ENCODE results near the gene PHOX2B. TPM values are rescaled to one million over a fixed set of nuclear protein-coding genes. Genes with fewer than 3 reads are reported as not detected.

The PHOX2B gene
- total RNA-seq, 1 experiment from 2014 or later = not detected

- TF ChIP-seq CTCF (IDR thresholded peaks at IDR 0.05; ENCODE audit: unreplicated experiment) = no peak
- no TSS peak for BruUV-seq (replicated peaks)
- Mint-ChIP-seq H3K27ac (ENCODE audit: unreplicated experiment) (no peak overlapping the region), H3K4me3 (ENCODE audit: low read depth, unreplicated experiment) (no peak overlapping the region), H3K36me3 (ENCODE audit: insufficient read depth, unreplicated experiment) (no peaks in the 10 kb centered on the region), H3K27me3 (ENCODE audit: unreplicated experiment) (peaks cover 64% of the 10 kb centered on the region), H3K4me1 (ENCODE audit: low read depth, unreplicated experiment) (no peaks in the 10 kb centered on the region), H3K9me3 (ENCODE audit: low read depth, unreplicated experiment) (no peaks in the 10 kb centered on the region)
- CTCF ChIA-PET = no interaction called here
- no peak for DNase-seq
- intact Hi-C loops (cut with micrococcal nuclease; ENCODE audit: unreplicated experiment) = no loop called here
Measured at GRCh38 chr4:41747230-41748055, 1.1 kb downstream of the PHOX2B start.

GRCh38 chr4:41746440-41747229, 1.9 kb downstream of the PHOX2B start:
- no peak overlapping the region for H3K27ac Mint-ChIP-seq (ENCODE audit: unreplicated experiment)
- CTCF ChIA-PET = no interaction called here
- no TSS peak for BruUV-seq (replicated peaks)
- no peak overlapping the region for H3K4me3 Mint-ChIP-seq (ENCODE audit: low read depth, unreplicated experiment)
- TF ChIP-seq CTCF (IDR thresholded peaks at IDR 0.05; ENCODE audit: unreplicated experiment) = no peak
- H3K4me1 Mint-ChIP-seq (ENCODE audit: low read depth, unreplicated experiment) = no peaks in the 10 kb centered on the region
- H3K9me3 Mint-ChIP-seq (ENCODE audit: low read depth, unreplicated experiment) = no peaks in the 10 kb centered on the region
- H3K27me3 Mint-ChIP-seq (ENCODE audit: unreplicated experiment) = peaks cover 56% of the 10 kb centered on the region
- H3K36me3 Mint-ChIP-seq (ENCODE audit: insufficient read depth, unreplicated experiment) = no peaks in the 10 kb centered on the region
- intact Hi-C loops (cut with micrococcal nuclease; ENCODE audit: unreplicated experiment) = no loop called here
- DNase-seq = no peak

- Mint-ChIP-seq H3K36me3 (ENCODE audit: insufficient read depth, unreplicated experiment) (no peaks in the 10 kb centered on the region), H3K4me3 (ENCODE audit: low read depth, unreplicated experiment) (no peak overlapping the region), H3K27me3 (ENCODE audit: unreplicated experiment) (peaks cover 50% of the 10 kb centered on the region), H3K27ac (ENCODE audit: unreplicated experiment) (no peak overlapping the region), H3K4me1 (ENCODE audit: low read depth, unreplicated experiment) (no peaks in the 10 kb centered on the region), H3K9me3 (ENCODE audit: low read depth, unreplicated experiment) (no peaks in the 10 kb centered on the region)
- no TSS peak for BruUV-seq (replicated peaks)
- DNase-seq = no peak
- intact Hi-C loops (cut with micrococcal nuclease; ENCODE audit: unreplicated experiment) = no loop called here
- CTCF ChIA-PET = no interaction called here
- no peak for TF ChIP-seq CTCF (IDR thresholded peaks at IDR 0.05; ENCODE audit: unreplicated experiment)
Measured at GRCh38 chr4:41746025-41746439, 2.5 kb downstream of the PHOX2B start.

GRCh38 chr4:41745292-41746024, 3.1 kb downstream of the PHOX2B start:
- Mint-ChIP-seq H3K4me3 (ENCODE audit: low read depth, unreplicated experiment) (no peak overlapping the region), H3K27me3 (ENCODE audit: unreplicated experiment) (peaks cover 45% of the 10 kb centered on the region), H3K9me3 (ENCODE audit: low read depth, unreplicated experiment) (no peaks in the 10 kb centered on the region), H3K27ac (ENCODE audit: unreplicated experiment) (no peak overlapping the region), H3K4me1 (ENCODE audit: low read depth, unreplicated experiment) (no peaks in the 10 kb centered on the region), H3K36me3 (ENCODE audit: insufficient read depth, unreplicated experiment) (no peaks in the 10 kb centered on the region)
- CTCF ChIA-PET = no interaction called here
- no TSS peak for BruUV-seq (replicated peaks)
- DNase-seq = no peak
- intact Hi-C loops (cut with micrococcal nuclease; ENCODE audit: unreplicated experiment) = no loop called here
- TF ChIP-seq CTCF (IDR thresholded peaks at IDR 0.05; ENCODE audit: unreplicated experiment) = no peak
